GM18511 (cell line): Measurements from ENCODE around the gene SPEM1.

Source experiments
- ATAC-seq: cut with Tn5 transposase; IDR thresholded peaks from one replicate; pipeline ENCODE4 v1.9.1; 2021; ENCODE audit warnings: mild to moderate bottlenecking, moderate library complexity; ENCODE audit not compliant: unreplicated experiment

SPEM1 gene

DNA sequence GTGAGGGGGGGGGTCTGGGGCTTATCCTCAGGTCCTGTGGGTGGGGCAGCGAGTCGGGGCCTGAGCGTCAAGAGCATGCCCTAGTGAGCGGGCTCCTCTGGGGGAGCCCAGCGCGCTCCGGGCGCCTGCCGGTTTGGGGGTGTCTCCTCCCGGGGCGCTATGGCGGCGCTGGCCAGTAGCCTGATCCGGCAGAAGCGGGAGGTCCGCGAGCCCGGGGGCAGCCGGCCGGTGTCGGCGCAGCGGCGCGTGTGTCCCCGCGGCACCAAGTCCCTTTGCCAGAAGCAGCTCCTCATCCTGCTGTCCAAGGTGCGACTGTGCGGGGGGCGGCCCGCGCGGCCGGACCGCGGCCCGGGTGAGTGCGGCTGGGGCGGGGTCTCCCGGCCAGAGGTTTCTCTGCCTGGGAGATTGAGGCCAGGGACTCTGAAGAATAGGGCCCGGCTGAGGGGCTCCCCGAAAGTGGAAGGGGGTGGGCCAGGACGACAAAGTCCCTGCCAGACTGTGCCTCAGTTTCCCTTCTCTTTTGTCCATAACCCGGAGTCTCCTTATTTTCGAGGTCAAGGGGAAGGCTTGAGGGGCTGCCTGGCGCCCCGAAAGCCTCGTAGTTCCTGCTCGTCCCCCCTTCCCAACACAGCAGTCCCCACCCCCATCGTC, 19.5 kb downstream of the SPEM1 start, which contains the start of gene FGF11:
Gene FGF11, plus strand, starts transcription at position 51 of the 651 bp plus-strand sequence. Its CDS starts 109 bp downstream, at position 160.
- no peak for ATAC-seq

DNA sequence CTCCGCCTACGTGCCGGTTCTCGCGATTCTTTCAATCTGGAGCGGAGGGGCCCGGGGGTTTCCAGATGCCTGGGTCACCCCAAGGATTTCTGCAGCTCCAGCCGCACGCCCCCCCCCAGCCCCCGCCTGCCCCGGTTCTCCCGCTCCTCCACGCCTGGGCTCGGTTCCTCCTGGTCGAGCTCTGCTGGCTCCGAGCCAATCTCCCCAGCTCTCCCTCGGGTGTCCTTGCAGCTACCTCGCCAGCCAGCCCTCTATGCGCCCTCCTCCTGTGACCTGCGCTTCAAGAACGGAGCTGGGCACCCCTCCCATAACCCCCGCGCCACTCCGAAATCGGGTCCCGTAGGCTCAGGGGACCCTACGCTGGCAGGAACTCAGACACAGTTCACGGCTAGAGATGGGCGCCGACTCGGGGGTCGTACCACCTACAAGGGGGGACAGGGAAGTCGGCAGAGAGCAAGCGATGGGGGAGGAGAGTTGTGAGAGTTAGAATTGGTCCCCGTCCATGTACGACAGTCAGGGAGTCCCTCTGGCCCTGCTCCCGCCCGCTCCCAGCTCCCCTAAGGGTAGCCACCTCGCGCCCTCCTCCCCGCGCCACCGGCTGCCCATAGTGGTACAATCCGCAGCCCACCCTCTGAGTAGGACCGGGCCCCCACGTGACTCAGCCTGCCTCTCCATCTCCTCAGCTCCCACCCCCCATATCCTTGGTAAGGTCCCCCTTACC, 20.1 kb downstream of the SPEM1 start:
- no peak for ATAC-seq

DNA sequence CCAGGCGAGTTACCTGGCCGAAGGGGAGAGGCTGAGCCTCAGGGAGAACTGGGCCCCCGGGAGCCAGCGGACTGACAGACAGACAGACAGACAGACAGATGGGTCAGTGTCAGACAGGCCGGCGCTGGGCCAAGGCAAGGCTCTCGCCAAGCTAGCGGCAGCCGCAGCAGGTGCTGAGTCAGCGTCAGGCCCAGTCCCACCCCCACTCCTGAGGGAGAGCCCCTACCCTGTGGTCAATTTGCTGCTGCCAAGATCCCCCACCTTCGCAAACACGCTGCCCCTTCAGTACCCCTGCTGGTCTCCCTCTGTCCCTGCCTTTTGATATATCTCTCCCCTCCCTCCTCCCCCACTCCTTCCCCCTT, 20.7 kb downstream of the SPEM1 start:
- no peak for ATAC-seq

DNA sequence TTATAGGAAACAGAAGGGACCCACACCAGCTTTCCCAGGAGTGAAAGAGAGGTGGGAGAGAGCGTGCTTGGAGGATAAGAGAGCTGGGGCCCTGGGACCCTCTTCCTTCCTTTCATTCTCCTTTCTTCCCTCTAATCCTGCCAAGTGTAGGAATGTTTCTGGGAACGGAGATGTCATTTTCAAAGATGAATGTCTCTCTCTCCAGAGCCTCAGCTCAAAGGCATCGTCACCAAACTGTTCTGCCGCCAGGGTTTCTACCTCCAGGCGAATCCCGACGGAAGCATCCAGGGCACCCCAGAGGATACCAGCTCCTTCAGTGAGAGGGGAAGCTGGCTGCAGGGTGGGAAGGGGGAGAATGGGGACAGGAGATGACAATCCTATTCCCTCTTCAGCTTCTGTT, 21.1 kb downstream of the SPEM1 start:
- ATAC-seq: no peak

DNA sequence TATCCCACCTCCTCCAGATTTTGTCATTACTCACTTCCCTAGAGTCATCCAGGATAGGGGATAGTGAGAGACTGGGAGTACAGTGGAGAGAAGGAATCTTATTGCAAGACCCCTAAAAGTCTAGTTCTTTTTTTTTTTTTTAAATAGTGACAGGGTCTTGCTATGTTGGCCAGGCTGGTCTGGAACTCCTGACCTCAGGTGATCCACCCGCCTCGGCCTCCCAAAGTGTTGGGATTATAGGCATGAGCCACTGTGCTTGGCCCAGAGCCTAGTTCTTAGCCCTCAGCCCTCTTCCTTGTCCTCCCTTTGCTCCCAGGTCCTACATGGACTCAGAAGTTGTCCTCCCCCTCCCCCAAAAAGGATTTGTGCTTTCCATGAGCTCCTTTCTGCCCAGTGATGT, 22.0 kb downstream of the SPEM1 start:
- no peak for ATAC-seq

DNA sequence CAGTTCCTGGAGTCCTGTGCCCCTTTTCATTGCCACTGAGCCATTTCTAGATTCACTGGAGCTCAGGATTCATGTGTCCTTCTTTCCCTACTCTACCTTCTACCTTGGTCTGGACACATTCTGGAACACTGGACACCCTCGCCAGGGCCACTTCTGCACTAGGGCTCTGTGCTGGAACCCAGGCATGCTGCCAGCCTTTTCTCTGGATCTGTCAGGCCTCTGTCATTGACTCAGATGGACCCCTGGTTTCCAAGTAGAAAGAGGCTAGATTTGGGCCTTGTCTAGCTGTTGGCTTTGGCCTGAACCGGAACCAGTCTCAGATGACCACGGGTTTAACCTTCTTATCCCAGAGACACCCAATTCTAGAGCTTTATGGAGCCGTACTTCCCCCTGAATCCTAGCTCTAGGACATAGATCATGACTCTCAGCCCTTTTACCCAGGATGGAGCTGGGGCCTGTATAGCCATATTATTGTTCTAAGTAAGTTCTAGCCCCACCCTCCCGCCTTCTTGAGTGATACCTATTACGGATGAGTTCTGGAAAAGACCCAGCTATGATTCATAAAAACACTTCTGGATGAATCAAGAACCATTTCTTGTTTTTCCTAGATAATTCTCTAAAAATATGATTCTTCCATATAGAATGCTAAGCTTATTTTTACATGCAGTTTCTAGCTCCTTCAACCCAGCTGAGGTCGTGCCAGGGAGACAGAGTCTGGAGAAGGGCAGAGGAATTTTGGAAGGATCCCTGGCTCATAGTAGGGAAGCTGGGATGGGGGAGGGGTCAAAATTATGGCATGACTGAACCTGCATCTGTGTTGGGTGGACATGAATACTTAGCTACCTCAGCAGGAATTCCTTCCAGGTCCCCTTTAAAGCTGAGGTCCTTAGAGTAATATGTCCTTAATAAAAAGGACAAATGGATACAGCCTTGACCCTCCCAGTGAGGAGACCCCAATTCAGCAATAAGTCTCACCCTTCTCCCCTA, 23.7 kb downstream of the SPEM1 start:
- no peak for ATAC-seq

DNA sequence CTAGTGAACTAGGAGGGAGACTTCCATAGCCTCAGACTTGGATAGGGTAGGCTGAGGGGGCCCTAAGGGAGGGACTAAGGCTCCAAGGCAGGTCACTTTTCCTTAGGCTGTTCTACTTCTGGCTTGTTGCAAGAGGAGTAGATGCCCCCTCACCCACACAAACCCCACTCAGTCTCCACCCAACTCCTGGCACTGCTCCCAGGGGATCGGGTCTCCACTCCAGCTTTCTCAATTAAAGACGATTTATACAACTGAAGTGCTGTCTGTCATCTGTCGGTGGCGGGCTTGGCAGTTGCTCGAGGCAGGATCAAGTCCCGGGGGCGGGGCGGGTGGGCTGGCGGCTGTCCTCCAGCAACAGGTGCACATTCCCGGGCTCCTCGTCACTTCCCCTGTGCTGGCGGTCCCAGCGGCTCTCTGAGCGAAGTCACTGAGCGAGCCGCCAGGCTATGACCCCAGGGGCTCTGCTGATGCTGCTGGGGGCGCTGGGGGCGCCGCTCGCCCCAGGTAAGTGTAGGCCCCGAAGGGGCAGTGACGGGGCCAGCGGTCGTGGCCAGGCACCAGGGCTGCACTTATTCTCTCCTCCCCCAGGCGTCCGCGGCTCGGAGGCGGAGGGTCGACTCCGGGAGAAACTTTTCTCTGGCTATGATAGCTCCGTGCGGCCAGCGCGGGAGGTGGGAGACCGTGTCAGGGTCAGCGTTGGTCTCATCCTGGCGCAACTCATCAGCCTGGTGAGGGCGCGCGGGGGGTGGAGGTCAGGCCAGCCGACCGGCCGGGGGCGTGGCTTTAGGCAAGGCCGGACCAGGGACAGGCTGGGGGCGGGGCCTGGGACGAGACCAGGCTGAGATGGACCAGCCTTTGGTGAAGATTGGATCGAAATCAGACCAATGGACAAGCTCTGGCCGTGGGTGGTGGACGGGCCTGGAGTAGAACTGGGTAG, 24.8 kb downstream of the SPEM1 start, which contains the start of gene CHRNB1:
Gene CHRNB1, plus strand, starts transcription at position 380 of the 937 bp plus-strand sequence. Its CDS starts 67 bp downstream, at position 447.
- peak; percentile 64 for ATAC-seq

DNA sequence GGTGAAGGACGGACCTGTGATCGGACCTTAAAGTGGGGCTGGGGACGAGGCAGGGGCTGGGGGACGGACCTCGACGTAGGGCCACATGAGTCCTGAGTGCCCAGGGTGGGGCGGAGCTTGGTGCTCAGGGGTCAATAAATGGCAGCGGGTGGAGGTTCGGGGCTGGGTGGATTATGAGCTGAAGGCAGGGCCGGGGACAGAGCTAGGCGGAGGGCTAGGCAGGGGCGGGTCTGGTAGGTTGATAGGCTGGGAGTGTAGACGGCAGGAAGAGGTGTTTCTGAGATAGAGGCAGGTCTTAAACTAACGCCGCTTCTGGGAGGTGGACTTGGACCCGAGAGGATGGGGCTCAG, 25.5 kb downstream of the SPEM1 start:
- peak; percentile 31 for ATAC-seq

DNA sequence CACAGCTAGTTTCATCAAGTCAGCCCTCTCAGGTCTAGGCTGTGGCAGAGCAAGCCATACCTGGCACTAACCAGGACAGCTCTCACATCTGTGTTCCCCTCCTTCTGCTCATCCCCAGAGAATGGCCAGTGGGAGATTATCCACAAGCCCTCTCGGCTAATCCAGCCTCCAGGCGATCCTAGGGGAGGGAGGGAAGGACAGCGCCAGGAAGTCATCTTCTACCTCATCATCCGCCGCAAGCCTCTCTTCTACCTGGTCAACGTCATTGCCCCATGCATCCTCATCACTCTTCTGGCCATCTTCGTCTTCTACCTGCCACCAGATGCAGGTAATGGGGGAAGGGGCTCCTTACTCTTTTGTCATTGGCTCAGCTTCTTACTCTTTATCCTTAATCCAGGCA, 28.3 kb downstream of the SPEM1 start:
- no peak for ATAC-seq

DNA sequence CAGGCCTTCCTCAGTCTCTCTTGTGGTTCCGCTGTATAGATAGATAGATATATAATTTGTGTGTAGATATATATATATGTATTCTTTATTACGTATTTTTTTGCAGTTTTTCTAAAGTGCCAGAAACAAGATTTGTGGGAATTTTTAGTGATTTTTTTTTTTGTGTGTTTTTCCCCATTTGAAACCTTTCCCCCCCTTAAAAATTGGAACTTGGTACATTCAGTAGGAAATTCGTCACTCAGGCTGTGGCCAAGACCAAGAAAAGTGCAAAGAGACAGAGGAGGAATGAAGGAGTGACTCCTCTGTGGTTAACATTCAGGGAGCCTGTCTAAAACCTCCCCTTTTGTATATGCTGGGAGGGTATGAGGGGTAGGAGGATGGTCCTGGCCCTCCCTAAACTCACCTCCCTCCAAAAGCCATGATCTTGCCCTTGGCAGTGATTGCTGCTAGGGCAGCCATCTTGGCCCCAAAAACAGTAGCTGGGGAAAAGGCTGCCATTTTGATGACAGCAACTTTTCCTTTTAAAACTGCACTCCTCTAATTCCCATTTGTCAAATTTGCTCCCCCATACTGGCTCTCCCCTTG, 39.9 kb downstream of the SPEM1 start:
- ATAC-seq: no peak

DNA sequence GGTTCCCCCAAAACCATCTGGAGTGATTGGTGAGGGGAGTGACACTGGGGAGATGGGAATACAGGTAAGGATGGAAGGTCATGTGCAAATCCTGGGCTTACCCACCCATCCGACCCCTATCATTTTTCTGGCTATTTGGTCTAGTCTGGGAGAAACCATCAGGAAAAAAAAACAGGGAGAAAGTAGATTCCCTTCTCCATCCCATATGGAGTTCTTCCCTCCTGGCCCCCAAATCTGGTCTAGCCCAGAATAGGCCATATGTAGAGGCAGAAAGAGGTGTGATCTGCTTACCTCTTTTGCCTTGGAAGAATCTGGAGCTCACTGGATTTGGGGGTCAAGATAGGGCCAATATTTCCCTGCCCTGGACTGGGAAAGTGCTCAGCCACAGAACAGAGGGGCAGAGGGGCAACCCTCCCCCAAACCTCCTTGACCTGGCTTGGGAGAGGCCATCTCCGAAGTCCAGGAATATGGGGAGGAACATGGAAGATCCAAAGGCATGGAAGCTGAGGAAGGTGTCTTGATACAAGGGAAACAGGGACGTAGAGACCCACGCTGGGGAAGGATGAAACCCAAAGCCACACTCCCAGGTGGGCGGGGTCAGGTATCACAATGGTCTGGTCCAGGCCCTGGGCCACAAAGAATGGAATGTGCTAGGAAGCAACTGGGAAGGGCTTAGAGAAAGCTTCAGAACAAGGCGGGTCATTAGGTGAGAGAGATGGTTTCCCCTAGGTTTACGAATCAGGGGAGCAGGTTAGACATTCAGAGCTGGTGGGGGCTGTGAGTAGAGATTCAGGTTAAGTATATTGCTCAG, 40.9 kb downstream of the SPEM1 start:
- ATAC-seq: no peak

DNA sequence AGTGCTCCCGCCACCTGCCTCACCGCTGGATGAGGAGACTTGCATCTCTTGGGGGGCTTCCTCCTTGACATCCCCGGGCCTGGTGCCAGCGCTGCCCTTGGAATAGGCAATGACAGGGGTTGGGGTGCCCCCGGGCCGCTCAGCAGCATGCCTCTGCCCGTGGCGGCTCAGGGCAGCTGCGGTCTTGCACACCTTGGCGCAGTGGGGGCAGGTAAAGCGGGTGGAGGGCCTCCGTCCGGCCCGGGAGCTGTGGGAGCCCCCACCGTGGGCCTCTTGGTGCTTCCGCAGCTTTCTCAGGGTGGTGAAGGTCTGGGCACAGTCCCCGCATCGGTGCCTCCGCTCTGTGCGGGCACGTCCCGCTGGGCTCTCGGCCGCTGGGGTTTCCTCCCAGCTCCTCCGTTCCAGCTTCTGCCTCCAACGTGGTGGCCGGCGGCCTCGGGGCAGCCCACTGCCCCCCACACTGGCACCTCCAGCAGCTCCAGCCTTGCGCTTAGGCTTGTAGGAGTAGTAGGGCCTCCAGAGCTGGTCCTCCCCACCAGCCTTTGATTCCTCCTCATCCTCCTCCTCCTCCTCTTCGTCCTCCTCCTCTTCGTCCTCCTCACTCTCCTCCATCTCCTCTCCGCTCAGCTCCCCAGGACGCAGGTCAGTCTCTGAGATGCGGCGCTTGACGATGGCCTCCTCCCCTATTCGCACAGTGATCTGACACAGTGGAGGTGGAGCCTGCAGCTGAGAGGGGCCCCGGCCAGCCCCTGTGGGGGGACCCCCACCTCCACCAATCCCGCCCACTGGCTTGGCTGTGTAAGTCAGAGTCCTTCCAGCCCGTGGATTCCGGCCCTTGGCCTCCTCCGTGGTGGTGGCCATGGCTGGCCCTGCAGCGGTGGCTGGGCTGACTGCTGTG, 42.6 kb downstream of the SPEM1 start:
- no peak for ATAC-seq

DNA sequence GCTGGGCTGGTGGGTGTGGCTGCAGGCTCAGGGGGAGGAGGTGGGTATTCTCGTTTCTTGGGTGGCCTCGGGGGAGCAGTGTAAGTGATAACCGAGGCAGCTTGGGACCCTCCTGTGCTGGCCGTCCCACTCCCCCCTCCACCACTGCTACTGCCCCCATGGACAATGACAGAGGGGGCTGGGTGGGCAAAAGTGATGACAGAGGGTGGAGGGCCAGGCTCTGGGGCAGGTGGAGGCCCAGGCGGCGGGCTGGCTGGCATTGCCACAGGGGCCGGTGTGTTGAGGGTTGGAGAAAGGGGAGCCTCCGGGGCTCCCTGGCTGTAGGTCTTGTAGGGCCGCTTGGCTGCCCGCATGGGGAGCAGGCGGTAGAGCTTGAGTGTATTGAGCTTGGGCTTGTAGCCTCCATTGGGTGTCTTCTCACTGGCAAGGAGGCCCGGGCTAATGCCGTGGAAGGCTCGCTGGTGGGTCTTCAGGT, 43.3 kb downstream of the SPEM1 start:
- no peak for ATAC-seq

DNA sequence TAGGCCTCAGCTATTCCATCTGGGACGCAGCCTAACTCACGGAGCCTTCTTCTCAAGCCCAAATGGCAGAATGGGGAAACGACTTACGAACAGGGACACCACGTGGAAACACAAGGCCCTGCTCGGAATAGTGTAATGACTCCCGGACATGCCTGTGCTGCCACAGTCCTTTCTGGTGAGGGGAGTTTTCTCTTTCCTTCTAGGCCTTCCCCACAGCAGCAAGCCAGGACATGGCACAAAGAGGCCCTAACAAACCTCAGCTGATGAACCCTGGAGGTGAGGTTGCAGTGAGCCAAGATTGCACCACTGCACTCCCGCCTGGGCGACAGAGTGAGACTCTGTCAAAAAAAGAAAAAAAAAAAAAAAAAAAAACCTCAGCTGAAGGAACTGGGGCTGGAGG, 44.0 kb downstream of the SPEM1 start:
- ATAC-seq: no peak

DNA sequence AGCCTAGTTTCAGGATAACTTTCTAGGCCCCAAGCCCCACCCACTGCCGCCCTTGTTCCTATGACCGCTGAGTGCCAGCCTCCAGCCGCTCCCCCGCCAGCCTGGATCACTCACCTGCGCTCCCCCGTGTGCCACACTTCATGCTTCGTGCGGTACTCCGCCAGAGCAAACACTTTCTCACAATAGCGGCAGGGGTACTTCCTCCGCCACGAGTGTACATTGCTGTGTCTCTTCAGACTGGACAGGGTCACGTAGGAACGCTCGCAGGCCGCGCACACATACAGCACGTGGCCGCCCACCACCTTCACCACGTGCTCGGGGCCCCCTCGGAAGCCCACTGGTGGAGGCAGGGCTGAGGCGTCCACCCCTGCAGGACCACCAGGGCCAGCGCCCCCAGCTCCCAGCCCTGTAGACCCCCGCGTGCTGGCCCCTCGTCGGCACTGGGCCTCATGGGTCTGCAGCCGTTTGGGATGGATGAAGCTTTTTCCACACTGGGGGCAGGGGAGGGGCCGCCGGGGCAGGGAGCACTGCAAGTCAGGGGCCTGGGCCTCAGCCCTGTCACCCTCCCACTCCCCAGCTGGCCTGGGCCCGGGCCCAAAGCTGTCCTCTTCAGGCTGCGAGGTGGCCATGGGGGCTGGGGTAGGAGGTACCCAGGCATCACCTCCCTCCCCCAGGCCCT, 45.6 kb downstream of the SPEM1 start:
- no peak for ATAC-seq

DNA sequence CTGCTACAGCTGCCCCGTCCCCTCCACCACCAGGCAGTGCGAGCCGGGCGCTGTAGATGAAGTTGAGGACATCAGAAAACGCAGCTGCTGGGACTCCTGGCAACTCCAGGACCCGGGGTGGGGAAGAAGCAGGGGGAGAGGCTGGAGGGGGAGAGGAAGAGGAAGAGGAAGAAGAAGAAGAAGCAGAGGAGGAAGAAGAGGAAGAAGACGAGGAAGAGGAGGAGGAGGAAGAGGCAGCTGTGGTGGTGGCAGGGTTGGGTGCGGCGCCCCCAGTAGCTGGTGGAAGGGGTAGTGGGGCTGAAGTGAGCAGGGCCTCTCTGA, 46.2 kb downstream of the SPEM1 start:
- ATAC-seq: no peak

DNA sequence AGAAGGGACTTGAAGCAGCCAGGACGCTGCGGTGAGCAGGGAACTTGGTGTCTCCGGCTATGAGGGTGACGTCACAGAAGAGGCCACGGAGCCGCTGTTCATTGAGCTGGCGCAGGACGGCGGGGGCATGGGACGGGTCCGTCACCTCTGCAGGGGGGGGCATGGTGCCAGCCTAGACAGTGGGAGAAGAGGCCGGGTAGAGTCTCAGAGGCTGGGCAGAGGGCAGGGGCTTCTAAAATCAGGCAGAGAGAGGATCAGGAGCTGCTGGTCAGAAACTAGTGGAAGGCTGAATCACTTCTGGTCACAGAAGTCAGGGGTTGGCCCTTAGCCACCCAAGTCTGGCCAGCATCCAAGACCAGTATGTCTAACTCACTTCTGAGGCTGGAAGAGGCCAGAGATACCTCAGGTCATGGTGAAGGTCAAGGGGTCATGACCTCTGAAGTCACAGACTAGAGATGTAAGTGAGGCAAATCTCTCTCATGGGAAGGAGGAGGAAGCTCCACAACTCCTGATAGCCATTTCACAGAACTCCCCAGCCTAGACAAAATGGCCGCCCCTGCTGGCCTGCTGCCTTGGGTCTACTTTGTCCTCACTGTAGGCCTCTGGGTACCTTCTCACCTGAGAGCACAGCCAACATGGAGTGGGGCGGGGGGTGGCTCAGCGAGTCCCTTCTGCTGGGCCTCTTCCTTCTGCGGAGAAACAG, 46.7 kb downstream of the SPEM1 start:
- ATAC-seq: no peak
